SIG-M5 treated with dmso at 0.1 percent for 504 hours (cell line): Measurements from ENCODE around the gene AGPAT2.

ENCODE experiments used
- DNase-seq: peaks from one replicate; lab custom pipeline; 2025; ENCODE audit not compliant: unreplicated experiment; lab: John Stamatoyannopoulos, UW

The AGPAT2 gene

DNA sequence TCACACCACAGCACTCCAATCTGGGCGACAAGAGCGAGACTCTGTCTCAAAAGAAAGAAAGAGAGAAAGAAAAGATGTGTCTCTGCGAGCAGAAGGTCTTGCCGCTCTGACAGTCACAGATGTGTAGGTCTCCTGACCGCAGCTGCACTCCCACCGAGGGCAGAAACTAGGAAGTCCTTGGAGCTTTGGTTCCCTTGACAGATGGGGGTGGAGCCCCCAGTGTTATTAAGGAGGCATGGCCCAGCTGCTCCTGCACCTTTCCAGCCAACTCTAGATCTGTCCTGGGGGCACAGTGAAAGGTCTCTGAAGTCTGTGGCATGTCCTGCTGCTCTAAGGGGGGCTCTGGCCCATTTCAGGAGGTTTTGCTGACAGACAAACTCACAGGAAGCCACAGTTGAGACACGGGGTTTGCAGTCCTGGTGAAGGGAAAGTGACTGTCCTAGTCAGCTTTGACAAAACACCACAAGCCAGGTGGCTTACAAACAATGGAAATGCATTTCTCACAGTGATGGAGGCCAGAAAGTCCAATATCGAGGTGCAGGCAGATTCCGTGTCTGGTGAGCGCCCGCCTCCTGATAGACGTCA, 16.1 kb upstream of the AGPAT2 start:
- peak; percentile 77 for DNase-seq

DNA sequence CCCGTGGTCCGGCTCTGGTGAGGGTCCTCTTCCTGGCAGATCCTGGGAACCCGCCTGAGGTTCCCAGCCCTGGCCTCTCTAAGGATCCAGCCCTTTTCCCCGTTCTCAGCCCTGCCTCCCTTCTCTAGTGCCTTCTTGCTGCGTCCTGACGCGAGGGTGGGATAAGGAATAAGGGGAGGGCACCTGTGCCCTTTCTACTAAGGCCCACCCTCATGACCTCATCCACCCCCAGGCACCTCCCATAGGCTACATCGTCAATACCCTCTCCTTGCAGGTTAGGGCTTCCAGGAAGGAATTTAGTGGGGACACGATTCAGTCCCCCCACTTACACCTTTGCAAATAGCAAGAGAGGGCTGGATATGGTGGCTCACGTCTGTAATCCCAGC, 14.4 kb upstream of the AGPAT2 start:
- no peak for DNase-seq

DNA sequence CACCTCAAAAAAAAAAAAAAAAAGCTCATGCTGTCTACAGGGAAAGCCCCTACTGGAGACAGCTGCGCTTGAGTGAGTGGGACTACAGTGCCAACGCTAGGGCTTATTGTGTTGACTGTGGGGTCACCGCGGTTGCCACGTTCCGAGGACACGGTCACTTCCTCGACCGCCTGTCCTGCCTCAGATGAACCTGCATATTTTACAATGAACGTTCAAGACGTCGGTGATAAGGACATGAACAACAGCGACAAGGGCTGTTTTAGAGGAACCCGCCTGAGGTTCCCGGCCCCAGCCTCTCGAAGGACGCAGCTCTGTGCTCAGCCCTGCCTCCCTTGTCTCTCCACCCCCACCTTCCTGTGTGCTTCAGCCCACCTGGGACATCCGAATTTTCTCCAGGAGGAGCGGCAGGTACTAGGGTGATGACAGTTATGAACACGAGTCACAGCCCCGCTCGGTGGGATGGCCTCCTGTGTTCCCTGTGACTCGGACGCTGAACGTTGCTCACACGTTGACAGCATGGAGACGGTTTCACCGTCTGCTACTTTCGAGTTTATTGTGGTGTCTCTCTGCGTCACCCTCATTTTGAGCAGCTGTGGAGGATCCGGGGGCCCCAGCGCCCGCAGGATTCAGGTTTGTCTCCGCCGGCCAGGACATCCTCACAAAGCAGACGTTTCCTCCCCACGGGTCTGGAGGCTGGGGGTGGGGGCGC, 13.9 kb upstream of the AGPAT2 start:
- no peak for DNase-seq

DNA sequence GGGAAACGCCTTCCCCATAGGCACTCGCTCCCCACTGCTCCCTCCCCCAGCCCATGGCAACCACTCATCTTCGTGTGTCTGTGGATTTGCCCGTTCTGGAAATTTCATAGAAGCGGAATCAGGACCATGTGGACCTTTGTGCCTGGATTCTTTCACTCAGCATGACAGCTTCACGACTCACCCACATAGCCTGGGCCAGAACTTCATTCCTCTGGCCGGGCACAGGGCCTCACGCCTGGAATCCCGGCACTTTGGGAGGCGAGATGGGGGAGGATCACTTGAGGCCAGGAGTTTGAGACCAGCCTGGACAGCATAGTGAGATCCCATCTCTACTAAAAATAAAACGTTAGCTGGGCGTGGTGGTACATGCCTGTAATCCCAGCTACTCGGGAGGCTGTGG, 13.0 kb upstream of the AGPAT2 start:
- DNase-seq: no peak

DNA sequence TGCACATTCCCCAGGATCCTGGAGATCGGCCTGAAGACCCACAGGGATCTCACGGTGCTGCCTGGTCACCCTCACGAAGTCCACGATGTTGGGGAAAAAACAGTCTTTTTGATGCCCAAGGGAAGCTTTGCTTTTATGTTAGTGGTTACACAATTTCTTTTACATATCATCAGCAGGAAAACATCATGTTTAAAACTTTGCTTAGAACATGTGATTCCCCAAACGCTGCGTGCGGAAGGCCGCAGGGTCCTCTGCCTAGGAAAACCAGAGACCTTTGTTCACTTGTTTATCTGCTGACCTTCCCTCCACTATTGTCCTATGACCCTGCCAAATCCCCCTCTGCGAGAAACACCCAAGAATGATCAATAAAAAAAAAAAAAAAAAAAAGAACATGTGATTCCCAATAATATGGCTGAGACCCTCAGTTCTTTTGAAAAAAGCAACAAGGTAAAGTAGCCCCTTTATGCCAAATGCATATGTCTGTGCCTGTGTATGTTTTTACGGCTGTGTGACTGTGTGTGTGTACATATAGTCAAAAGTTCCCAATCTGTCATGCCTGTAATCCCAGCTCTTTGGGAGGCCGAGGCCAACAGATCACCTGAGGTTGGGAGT, 11.5 kb upstream of the AGPAT2 start:
- DNase-seq: no peak

DNA sequence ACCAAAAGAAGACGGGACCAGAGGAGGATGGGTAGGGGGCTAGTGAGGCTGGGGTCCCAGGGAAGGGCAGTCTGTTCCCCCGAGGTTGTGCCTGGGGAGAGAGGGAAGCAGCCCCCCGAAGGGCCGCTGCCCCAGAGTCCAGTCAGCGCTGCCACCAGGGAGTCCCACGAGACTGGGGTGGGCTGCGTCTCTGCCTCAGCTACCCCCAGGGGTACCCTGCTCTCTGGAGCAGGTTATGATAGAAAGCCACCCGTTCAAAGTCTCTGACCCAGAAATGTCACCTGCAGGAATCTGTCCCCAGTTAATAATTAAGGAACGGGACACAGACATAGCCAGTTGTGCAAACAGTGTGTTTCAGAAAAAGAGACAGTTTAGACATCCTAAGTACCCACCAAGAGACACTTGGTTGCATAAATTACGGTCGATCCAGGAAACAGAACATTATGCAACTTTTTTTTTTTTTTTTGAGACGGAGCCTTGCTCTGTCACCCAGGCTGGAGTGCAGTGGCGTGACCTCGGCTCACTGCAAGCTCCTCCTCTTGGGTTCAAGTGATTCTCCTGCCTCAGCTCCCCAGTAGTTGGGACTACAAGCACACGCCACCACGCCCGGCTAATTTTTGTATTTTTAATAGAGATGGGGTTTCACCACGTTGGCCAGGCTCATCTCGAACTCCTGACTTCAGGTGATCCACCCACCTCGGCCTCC, 10.7 kb upstream of the AGPAT2 start:
- DNase-seq: peak; percentile 83

DNA sequence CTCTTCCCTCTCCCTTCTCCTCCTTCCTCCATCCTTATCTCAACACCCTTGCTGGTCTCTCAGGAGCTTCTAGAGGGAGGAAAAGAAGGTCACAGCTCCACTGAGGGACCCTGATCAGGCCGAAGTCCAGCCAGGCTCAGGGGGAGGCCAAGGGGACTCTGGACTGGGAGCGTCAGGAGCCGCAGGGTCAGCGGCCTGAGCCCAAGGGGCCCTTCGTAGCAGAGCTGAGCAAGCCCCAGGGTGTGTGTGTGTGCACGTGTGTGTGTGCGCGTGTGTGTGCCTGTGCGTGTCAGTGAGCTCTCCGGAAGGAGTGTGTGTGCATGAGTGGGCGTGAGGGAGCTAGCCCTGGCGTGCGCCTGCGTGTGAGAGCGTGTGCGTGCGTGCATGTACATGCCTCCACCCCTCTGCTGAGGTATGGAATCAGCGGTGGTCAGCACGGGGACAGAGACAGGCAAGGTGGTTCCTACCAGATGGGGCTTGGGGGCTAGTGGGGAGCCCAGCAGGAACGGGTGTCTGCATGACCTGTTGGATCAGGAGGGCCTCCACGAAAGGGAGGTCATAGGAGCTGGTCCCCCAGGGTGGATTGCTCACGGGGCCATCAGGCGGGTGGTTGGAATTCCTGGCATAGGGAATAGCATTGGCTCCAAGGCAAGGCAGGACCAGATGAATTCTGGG, 10.0 kb upstream of the AGPAT2 start:
- no peak for DNase-seq

DNA sequence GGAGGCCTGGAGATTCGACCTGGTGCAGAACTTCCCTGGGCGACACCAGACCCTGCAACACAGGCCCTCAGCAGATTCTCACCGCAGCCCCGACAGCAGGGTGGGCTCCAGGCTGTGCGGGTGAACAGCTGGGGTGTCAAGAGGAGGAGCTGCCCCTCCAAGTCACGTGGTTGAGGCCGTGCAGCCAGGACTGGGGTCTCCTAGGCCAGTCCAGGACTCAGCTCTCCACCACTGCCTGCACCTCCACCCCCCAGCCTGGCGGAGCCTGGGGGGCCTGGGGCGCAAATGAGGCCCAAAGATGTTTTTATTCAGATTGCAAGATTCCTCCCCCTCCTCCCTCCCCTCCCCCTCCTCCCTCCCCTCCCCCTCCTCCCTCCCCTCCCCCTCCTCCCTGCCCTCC, 9.2 kb upstream of the AGPAT2 start:
- DNase-seq: no peak

DNA sequence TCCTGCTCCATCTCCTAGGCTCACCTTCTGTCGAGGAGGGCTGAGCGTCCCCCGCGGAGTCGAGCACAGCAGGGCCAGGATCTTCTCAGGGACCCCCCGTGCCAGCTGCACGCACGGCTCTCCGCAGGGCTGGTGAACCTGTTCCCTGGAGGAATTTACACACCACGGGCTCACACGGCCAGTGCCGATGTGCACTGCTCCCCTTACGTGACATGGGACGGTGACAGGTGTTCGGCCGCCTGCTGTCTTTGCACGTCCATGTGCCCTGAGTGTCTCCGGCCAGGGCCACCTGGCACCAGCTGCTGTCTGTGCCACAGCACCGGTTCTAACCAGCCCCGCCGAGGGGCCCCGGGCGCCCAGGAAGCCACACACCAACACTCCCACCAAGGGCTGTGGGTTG, 8.7 kb upstream of the AGPAT2 start:
- no peak for DNase-seq

DNA sequence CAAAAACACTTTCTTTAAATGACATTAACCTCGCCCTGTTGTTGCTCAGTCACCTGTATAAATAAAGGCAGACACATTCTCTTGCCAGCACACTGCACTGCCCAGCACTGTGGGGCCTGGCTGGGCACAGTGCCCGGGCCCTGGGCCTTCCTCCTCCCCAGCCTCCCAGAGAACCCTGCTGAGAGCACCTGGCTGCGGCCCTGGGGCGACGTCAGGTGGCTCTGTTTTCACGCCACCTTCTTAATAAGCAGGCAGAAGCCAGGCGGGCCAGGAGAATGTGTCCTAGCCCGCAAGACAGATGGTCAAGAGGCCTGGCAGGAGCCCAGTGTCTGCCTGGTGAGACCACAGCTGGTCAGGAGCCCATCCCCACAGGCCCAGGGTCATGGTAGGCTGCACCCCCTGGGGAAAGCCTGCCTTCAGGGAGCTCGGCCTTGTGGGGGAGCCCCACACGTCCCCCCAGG, 8.2 kb upstream of the AGPAT2 start:
- no peak for DNase-seq

DNA sequence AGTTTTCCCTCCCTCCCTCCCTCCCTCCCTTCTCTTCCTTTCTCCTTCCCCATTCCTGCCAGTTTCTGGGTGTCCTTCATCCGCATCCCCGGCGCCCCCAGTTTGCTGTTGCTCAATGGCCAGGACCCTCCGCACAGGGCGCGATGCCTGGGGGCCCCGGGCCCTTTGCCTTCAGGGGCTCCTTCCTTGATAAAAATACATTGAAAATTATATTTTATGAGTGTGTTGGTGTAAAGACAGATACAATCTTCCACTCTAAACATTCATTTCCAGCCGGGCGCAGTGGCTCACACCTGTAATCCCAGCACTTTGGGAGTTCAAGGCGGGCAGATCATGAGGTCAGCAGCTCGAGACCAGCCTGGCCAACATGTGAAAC, 7.6 kb upstream of the AGPAT2 start:
- DNase-seq: no peak

DNA sequence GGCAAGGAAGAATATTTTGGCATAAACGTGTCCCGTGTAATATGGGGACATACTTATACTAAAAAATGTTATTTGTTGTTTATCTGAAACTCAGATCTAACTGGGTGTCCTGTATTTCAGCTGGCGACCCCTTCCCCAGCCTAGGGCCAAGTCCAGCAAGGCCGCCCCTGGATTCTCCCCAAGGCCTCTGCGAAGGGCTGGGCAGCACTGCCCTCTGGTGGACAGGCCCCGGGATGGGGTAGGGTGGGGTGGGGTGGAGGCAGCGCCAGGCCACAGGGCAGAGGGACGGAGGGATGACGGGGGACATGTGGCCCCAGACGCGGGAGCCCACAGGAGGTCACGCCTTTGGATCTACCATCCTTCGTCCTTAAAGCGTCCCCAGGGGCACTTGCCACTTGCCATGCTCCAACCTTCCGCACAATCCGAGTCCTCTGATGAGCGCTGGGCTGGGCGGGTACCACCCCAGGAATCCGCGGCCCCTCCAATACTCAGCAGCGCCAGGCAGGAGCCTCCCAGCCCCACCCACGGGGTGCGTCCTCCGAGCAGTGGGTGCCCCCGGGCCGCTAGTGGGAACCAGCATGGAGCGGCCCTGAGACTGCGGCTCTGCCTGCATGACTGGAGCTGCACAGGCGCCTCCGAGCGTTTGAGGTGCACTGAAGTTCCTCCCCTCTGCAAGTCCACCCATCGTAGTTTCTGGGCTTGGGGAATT, 7.1 kb upstream of the AGPAT2 start:
- no peak for DNase-seq

DNA sequence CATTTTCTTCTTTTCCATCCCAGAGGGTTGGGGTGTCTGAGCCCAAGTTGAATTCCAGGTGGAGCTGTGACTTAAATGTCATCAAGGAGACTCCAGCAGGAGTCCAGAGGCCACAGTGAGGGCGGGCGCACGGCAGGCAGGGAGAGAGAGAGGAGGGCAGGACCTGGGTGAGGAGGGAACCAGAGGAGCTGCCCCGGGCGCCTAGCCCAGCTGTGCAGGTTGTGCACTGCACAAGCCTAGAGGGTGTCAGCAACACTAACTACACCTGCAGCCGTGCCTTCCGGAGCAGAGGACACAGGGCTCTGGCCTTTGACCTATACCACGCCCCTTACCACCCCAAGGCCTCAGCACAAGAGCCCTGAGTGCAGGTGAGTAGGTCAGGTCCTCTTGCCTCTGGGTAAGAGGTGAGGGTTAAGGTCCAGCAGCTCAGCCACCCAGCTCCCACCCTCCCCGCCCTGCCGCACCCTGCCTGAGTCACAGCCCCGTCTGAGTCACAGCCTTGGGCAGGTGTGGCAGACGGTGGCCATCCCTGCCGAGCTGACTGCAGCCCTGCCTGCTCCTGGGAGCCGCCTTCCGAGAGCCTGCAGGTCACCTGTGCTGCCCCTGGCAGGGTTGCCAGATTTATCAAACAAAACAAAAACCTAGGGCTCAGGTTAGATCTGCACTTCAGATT, 6.4 kb upstream of the AGPAT2 start:
- DNase-seq: peak; percentile 51

DNA sequence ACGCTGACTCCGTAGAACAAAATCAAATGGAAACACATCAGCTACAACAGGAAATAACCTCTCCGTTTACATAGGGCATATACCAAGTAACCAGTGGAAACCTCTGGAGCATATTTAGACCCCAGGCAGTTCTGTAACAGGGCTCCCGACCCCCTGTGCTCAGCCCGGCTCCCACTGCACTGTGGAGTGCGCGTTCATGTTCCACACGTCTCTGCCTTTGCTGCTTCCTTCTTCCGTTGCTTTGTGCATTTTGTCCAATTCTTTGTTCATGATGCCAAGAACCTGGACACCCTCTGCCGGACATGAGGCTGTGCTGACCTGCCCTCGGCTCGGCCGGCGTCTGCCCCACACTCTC, 5.9 kb upstream of the AGPAT2 start:
- DNase-seq: no peak

DNA sequence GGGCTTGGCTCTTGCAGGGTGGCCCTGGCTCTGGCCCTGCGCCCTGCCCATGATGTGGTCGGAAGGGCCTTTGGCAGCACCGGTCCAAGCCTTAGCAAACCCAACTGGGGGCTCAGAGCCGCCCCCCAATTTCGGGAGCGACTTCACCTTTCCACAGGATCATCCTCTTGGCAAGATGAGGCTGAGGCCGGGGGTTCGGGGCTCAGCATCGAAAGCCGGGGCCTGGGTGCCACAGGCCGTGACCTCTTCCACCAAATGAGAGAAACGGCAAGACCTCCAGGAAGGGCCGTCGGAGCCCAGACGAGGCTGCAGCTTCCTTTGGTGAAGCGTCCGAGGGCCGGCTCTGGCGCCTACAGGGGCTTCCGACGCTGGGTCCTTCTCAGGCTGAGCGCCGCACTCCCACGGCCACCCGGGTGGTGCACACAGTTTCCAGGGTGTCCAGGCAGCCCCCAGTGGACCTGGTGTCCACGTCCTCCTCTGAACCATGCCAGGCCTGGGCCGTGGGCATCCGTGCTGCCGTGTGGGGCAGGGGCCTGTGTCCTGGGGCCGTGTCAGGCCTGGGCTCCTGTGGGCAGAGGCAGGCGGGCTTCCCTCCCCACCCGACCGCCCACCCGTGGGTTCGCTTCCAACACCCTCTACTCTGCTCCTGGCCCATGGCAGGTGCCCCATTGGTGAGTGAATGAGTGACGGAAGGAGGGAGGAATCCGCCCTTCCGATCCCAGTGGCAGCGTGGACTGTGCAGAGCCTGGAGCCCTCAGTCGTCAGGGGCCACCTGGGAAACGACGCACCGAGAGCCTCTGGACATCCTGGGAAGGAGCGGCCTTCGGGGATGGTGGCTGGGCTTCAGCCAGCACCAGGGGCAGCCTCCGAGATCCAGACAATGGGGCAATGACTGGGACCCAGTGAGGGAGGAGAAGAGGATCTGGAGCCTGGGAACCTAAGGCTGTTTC, 5.2 kb upstream of the AGPAT2 start:
- DNase-seq: no peak

DNA sequence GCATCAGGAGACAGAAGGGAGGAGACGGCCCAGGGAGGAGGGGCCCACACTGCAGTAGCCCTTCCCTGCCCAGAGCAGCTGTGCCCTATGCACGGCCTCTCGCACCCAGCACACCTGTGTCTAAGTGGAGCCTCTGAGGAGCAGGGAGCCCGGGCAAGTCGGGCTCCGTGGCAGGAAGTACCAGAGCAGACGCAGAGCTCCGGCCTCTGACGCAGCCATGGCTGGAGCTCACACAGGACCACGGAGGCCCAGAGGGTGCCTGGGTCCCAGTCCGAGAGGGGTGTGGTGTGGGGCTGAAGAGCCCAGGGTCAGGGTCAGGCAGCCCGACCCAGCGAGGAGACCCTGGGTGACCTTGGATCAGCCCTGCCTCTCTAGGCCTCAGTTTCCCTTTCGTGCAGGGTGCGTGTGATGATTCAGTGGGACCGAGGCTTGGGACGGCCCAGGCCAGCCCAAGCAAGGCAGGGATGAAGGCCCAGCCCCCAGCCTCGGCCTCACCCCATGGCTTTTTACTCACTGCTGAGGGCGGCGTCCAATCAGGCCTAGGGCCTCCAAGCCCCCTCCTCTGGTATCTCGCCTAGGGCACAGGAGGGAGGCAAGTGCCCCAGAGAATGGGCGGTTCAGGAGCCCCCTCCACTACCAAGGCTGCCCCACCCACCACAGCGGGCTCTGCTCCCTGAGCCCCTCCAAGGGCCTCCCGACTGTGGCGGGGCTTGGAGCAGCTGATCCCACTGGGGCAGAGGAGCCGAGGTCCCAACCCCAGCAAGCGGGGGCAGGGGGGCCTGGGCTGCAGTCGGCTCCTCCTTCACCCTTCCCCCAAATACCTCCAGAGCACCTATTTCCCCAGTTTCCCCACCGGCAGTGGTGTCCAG, 4.3 kb upstream of the AGPAT2 start:
- no peak for DNase-seq

DNA sequence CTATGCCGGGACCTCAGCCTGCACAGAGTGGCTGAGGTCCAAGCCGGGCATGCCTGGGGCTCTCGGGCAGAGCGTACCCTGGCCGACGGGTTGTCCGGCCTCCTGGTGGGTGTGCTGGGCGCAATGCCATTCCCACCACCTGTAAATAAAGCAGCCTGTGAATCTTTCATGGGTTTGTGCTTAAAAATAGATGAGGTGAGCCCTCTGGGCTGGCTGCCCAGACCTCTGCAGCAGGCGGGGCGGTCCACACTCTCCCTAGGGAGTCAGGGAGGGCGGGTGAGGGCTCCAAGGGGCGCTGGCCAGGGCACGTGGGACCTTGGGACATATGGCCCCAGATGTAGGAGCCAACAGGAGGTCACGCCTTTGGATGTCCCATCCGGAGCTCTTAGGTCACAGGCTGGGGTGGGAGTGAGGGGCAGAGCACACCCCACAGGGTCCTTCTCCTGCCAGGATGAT, 3.6 kb upstream of the AGPAT2 start:
- DNase-seq: no peak

DNA sequence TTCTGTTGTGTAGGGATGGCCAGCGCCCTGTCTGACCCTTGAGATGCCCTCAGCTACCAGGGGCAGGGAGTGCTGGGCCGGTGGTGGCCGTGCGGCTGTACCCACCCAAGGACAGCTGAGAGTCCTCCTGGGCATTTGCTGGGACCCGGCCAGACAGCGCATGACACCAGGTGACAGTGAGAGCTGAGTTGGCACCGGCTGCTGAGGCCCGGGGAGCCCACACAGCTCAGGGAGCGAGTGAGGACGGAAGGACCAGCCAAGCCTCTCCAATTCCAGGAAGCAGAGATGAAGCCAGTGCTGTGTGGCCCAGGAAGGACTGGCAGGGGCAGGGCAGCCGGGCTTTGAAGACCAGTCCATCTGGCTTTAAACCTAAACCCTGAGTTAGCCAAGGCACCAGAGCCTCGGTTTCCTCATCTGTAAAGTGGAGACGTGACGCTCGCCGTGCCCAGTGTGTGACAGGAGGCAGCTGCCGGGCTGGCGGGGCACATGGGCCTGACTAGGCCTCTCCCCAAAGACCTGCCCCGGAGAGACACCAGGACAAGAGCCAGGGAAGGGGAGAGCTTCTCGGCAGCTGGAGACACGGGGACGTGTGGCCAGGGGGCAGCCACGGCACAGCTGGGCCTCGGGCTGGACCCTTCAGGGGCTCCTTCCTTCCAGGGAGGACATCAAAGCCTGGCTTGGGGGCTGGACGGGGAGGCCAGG, 3.0 kb upstream of the AGPAT2 start:
- DNase-seq: no peak
